Omental fat pad (tissue), 4 donors: ENCODE data around the gene ANAPC10. TPM values are rescaled to one million over a fixed set of nuclear protein-coding genes. Genes with fewer than 3 reads are reported as not detected.

Experiments
- ATAC-seq: fragments of 150-250 bp; one replicate; pipeline ENCODE4 v1.9.1; 2016; ENCODE audit warnings: mild to moderate bottlenecking, moderate library complexity; ENCODE audit not compliant: low FRiP score
- DNase-seq: peaks from one replicate; pipeline ENCODE4 v3.0.0-alpha.2; 2019; ENCODE audit warnings: low spot score
- CTCF ChIP-seq, 3 donors: fragments of 450-650 bp; IDR thresholded peaks; one replicate each; pipeline ENCODE4 v1.5.1; 2016 to 2017; ENCODE audit warnings: antibody characterized with exemption in 3 of 3, mild to moderate bottlenecking in 3 of 3, moderate library complexity in 2 of 3
- total RNA-seq, 4 donors: library from RNA; depleted of rRNA; stranded (reverse); fragments of >200 nt; gene quantifications; one replicate each; pipeline ENCODE4 v1.1.0, GENCODE V29; 2016

Gene ANAPC10
- total RNA-seq, 4 donors from 2014 or later = 19.2 to 44.6 (median 21.9) TPM

- ATAC-seq (no peak), DNase-seq (no peak)
- no peak for TF ChIP-seq CTCF (IDR thresholded peaks at IDR 0.05)
Observed at GRCh38 chr4:144967161-144967560, 130.8 kb downstream of the ANAPC10 start.

GRCh38 chr4:144962300-144962699 lies 135.7 kb downstream of the ANAPC10 start:
- DNase-seq = no peak
- no peak for ATAC-seq
- TF ChIP-seq CTCF (IDR thresholded peaks at IDR 0.05) = no peak

- ATAC-seq = no peak
- DNase-seq = no peak
- no peak for TF ChIP-seq CTCF (IDR thresholded peaks at IDR 0.05)
Observed at GRCh38 chr4:144955104-144955503, 142.9 kb downstream of the ANAPC10 start.

GRCh38 chr4:144954230-144954629 lies 143.8 kb downstream of the ANAPC10 start:
- DNase-seq (no peak), ATAC-seq (no peak)
- no peak for TF ChIP-seq CTCF (IDR thresholded peaks at IDR 0.05)

GRCh38 chr4:144948421-144948820 lies 149.6 kb downstream of the ANAPC10 start:
- ATAC-seq (no peak), DNase-seq (no peak)
- no peak for TF ChIP-seq CTCF (IDR thresholded peaks at IDR 0.05)

GRCh38 chr4:144948009-144948408 lies 150.0 kb downstream of the ANAPC10 start:
- TF ChIP-seq CTCF (IDR thresholded peaks at IDR 0.05) = no peak
- DNase-seq (no peak), ATAC-seq (no peak)

Other genes with a start within 250 kb of the ANAPC10 start
- 100 to 1,000 TPM in 1 of 4 donors, 10 to 100 TPM in 3; 64.0 to 165 (median 82.4) TPM for gene ABCE1, start 115 bp upstream of the ANAPC10 start, total RNA-seq
- 10 to 100 TPM; 26.8 to 76.1 (median 48.0) TPM for gene OTUD4, start 82.4 kb upstream of the ANAPC10 start, total RNA-seq